ENCODE data around the gene C19orf53.
A peak's percentile ranks its signal among the peaks of the same experiment; 100 is the strongest.
"Not testable (repeated sequence)": the region's sequence is repeated elsewhere in the genome, so short reads cannot be mapped to it uniquely, and the experiment has no call there.

C19orf53 gene

DNA sequence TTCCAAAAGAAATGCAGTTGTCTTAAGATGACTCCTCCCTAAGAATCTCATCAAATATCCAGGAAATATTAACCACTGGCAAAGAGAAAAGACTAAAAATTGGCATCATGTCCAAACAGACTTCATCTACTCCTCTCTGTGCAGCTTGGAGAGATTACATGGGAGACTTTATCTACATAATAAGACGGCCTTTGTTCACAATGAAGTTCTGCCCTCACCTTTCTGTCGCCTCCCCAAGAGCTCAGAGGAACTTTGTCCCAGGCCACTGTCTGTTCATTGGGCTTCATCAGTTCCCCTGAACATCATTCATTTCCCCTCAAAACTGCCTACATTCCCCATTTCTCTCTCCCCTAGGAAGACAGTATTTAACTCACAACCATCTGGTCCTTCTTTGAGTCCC, 32.4 kb upstream of the C19orf53 start:
- Histone ChIP-seq H3K36me3 (ENCODE audit: insufficient read depth, low read length) (no peaks in the 10 kb centered on the region), H3K9ac (ENCODE audit: insufficient read length) (no peak overlapping the region), H3K9me3 (ENCODE audit: low read depth, low read length) (no peaks in the 10 kb centered on the region), H3K27ac (no peak overlapping the region), H3K4me3 (no peak overlapping the region)
- TF ChIP-seq POLR2AphosphoS5 (IDR thresholded peaks at IDR 0.05; ENCODE audit: borderline replicate concordance, low read depth, low read length) (no peak), FOXP2 (optimal IDR thresholded peaks at IDR 0.05; ENCODE audit: control extremely low read depth, extremely low read length, insufficient read depth) (no peak), EZH2 (IDR thresholded peaks at IDR 0.05) (no peak)
- no peak for DNase-seq (ENCODE audit: low read depth, low spot score)

- TF ChIP-seq EZH2 (IDR thresholded peaks at IDR 0.05) (no peak), POLR2AphosphoS5 (IDR thresholded peaks at IDR 0.05; ENCODE audit: borderline replicate concordance, low read depth, low read length) (no peak), FOXP2 (optimal IDR thresholded peaks at IDR 0.05; ENCODE audit: control extremely low read depth, extremely low read length, insufficient read depth) (no peak)
- DNase-seq (ENCODE audit: low read depth, low spot score): no peak
- Histone ChIP-seq H3K27ac (no peak overlapping the region), H3K36me3 (ENCODE audit: insufficient read depth, low read length) (no peaks in the 10 kb centered on the region), H3K9me3 (ENCODE audit: low read depth, low read length) (no peaks in the 10 kb centered on the region), H3K4me3 (no peak overlapping the region), H3K9ac (ENCODE audit: insufficient read length) (no peak overlapping the region)
Measured at GRCh38 chr19:13742756-13743155, 31.5 kb upstream of the C19orf53 start.

DNA sequence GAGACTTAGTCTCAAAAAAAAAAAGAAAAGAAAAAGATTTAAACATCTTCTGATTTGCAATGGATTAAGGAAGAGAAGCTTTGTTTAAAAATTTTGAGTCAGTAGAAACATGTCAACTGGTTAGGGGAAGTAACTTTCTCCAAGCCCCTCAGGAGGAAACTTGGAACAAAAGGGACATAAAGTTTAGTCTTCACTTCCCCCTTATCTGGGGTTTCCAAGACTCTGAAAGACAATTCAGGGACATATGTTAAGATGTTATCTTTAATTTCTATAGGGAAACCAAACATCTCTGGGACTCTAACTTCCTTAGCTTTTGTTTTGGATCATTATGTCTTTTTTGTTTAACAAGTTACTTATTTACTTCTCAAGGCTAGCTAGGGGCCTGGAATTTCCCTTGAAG, 30.1 kb upstream of the C19orf53 start:
- Histone ChIP-seq H3K27ac (no peak overlapping the region; the same call in 1 of the 2 replicates), H3K9ac (ENCODE audit: insufficient read length) (no peak overlapping the region), H3K9me3 (ENCODE audit: low read depth, low read length) (no peaks in the 10 kb centered on the region), H3K4me3 (no peak overlapping the region), H3K36me3 (ENCODE audit: insufficient read depth, low read length) (no peaks in the 10 kb centered on the region)
- TF ChIP-seq POLR2AphosphoS5 (IDR thresholded peaks at IDR 0.05; ENCODE audit: borderline replicate concordance, low read depth, low read length): no peak
- no peak for TF ChIP-seq FOXP2 (optimal IDR thresholded peaks at IDR 0.05; ENCODE audit: control extremely low read depth, extremely low read length, insufficient read depth)
- TF ChIP-seq EZH2 (IDR thresholded peaks at IDR 0.05): no peak
- no peak for DNase-seq (ENCODE audit: low read depth, low spot score)

DNA sequence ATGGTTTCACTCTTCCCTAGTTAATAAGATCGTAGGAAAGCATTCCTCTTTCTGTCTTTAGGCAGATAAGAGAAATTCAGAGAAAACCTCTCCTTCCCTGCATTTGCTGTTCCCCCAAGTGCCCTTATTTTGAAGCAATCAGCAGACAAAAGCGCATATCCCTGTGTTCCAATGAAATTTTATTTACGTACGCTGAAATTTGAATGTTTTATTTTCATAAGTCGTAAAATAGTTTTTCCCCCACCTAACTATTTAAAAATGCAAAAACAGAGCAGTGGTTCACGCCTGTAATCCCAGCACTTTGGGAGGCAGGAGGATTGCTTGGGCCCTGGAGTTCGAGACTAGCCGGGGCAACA, 27.2 kb upstream of the C19orf53 start:
- no peaks in the 10 kb centered on the region for H3K9me3 ChIP-seq (ENCODE audit: low read depth, low read length)
- no peak for DNase-seq (ENCODE audit: low read depth, low spot score)
- no peak overlapping the region for H3K9ac ChIP-seq (ENCODE audit: insufficient read length)
- TF ChIP-seq POLR2AphosphoS5 (IDR thresholded peaks at IDR 0.05; ENCODE audit: borderline replicate concordance, low read depth, low read length): no peak
- no peak for TF ChIP-seq EZH2 (IDR thresholded peaks at IDR 0.05)
- no peak for TF ChIP-seq FOXP2 (optimal IDR thresholded peaks at IDR 0.05; ENCODE audit: control extremely low read depth, extremely low read length, insufficient read depth)
- H3K27ac ChIP-seq: no peak overlapping the region
- no peaks in the 10 kb centered on the region; the same call in 1 of the 2 replicates for H3K36me3 ChIP-seq (ENCODE audit: insufficient read depth, low read length)
- peak overlapping the region; percentile 97 for H3K4me3 ChIP-seq

DNA sequence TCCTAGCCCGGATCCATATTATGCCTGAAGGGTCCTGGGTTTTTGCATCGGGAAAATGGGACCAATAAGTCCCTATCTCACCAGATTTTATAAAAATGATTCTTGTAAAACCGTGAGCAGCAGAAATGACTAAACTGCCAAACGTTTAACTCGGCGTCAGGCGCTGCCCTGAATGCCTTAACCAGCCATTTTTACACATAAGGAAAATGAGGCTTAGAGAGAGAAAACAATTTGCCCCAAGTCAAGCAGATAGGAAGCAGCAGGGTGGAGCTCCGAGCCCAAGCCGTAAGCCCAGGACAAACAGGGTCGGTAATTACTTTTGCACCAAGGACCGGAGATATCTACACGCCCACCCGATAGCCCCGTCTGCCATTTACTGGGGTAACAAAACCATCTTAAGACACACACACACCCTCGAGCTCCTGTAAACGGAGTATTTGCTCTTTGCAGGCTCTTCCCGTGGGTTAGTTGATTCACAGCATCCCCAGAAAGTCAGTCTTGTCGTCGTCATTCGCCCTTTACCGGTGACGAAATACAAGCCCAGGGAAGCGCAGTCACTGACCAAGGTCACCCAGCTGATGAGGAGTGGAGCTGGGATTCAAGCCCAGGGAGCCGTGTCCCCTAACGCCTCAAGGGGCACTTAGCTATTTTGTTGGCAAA, 26.0 kb upstream of the C19orf53 start:
- Histone ChIP-seq H3K9me3 (ENCODE audit: low read depth, low read length) (no peaks in the 10 kb centered on the region), H3K36me3 (ENCODE audit: insufficient read depth, low read length) (peaks cover 5% of the 10 kb centered on the region), H3K9ac (ENCODE audit: insufficient read length) (peak overlapping the region; percentile 94), H3K27ac (peak overlapping the region; percentile 63), H3K4me3 (peak overlapping the region; percentile 97)
- DNase-seq (ENCODE audit: low read depth, low spot score): no peak
- TF ChIP-seq POLR2AphosphoS5 (IDR thresholded peaks at IDR 0.05; ENCODE audit: borderline replicate concordance, low read depth, low read length): no peak
- TF ChIP-seq FOXP2 (optimal IDR thresholded peaks at IDR 0.05; ENCODE audit: control extremely low read depth, extremely low read length, insufficient read depth): no peak
- TF ChIP-seq EZH2 (IDR thresholded peaks at IDR 0.05): no peak

- peaks cover 26% of the 10 kb centered on the region for H3K36me3 ChIP-seq (ENCODE audit: insufficient read depth, low read length)
Measured at GRCh38 chr19:13751436-13751835, 22.8 kb upstream of the C19orf53 start.

GRCh38 chr19:13753622-13754021, 20.6 kb upstream of the C19orf53 start:
- H3K4me3 ChIP-seq; DNase-seq (ENCODE audit: low read depth, low spot score); H3K9ac ChIP-seq (ENCODE audit: insufficient read length); H3K9me3 ChIP-seq (ENCODE audit: low read depth, low read length); H3K27ac ChIP-seq: not testable (repeated sequence)
- H3K36me3 ChIP-seq (ENCODE audit: insufficient read depth, low read length): peaks cover 43% of the 10 kb centered on the region

More at GRCh38 chr19:13751436-13751835, 22.8 kb upstream of the C19orf53 start:
- DNase-seq (ENCODE audit: low read depth, low spot score): no peak
- TF ChIP-seq POLR2AphosphoS5 (IDR thresholded peaks at IDR 0.05; ENCODE audit: borderline replicate concordance, low read depth, low read length): no peak
- TF ChIP-seq FOXP2 (optimal IDR thresholded peaks at IDR 0.05; ENCODE audit: control extremely low read depth, extremely low read length, insufficient read depth): no peak
- no peak for TF ChIP-seq EZH2 (IDR thresholded peaks at IDR 0.05)
- H3K9ac ChIP-seq (ENCODE audit: insufficient read length): no peak overlapping the region
- H3K4me3 ChIP-seq: no peak overlapping the region
- H3K9me3 ChIP-seq (ENCODE audit: low read depth, low read length): no peaks in the 10 kb centered on the region
- H3K27ac ChIP-seq: no peak overlapping the region

DNA sequence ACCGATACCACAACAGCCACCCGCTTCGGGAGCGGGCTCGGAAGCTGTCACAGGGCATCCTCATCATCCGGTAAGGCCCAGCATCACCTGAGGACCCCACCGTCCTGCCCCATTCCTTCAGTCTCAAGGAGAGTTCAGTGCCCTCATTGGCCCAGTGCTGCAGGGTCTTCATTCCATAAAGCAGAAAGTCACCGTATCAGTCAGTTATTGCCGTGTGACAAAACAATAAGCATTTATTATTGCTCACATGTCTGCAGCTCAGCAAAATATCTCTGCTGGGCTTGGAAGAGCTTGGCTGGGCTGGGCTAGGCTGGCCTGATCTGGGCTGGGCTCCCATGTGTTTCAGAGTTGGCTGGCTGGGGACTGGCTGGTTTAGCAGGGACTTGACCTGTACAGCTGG, 18.0 kb upstream of the C19orf53 start:
- H3K4me3 ChIP-seq: no peak overlapping the region
- TF ChIP-seq POLR2AphosphoS5 (IDR thresholded peaks at IDR 0.05; ENCODE audit: borderline replicate concordance, low read depth, low read length) (no peak), EZH2 (IDR thresholded peaks at IDR 0.05) (no peak), FOXP2 (optimal IDR thresholded peaks at IDR 0.05; ENCODE audit: control extremely low read depth, extremely low read length, insufficient read depth) (no peak)
- H3K9ac ChIP-seq (ENCODE audit: insufficient read length): no peak overlapping the region
- H3K27ac ChIP-seq: no peak overlapping the region
- no peaks in the 10 kb centered on the region for H3K9me3 ChIP-seq (ENCODE audit: low read depth, low read length)
- H3K36me3 ChIP-seq (ENCODE audit: insufficient read depth, low read length): peaks cover 52% of the 10 kb centered on the region
- DNase-seq (ENCODE audit: low read depth, low spot score): no peak

Measured in SK-N-MC (cell line).